Activated CD4-positive, CD25-positive, alpha-beta regulatory T cell treated with anti-CD3 and anti-CD28 coated beads, Interleukin-2, amount 50 U/mL, for 72 hours (primary cell): Measurements from ENCODE around the gene CDH4.

Source experiments
- DNase-seq: peaks from one replicate; pipeline ENCODE4 v3.0.0; 2021

Gene CDH4

GRCh38 chr20:61333484-61334108 is 81.5 kb downstream of the CDH4 start:
- DNase-seq = no peak

GRCh38 chr20:61340157-61340556 is 88.1 kb downstream of the CDH4 start:
- DNase-seq = no peak

GRCh38 chr20:61341605-61342004 is 89.5 kb downstream of the CDH4 start:
- DNase-seq = no peak

- DNase-seq = no peak
Observed at GRCh38 chr20:61343934-61344333, 91.9 kb downstream of the CDH4 start.

DNA sequence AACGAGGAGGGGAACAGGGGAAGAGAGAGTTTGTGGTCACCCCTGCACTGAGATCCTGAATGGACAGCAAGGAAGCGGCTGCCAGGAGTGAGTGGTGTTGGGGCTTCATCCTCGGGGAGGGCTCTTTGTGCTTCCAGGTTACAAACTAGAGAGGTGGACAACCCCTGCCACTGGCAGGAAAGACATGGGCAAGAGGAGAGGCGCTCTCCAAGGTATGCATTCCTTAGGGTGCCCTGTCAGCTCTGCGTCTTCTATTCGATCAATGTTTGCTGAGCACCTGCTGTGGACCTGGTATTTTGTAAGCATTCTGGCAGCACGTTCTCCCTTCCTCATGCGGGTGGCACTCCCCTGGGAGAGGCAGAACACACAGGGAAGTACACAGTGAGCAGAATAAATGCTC is 93.6 kb downstream of the CDH4 start:
- no peak for DNase-seq

- DNase-seq = no peak
Observed at GRCh38 chr20:61346996-61347395, 94.9 kb downstream of the CDH4 start.

DNA sequence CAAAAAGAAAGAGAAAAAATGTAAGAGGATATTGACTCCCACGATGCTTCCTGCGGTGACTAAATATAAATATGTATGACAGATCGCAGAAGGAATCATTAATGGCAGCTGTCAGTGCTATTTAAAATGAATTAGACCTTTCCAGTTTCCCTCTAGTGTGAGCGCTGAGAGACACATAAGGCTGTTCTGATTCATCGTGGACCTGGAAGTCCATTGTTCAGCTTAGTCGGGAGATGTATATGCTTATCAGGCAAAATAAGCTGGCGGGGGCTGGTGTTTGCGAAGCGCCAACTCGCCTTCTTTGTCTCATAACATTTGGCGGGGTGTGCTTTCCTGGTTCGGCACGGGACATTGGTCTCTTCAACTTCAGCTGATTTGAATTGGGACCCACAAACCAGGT is 95.4 kb downstream of the CDH4 start:
- no peak for DNase-seq

- no peak for DNase-seq
Observed at GRCh38 chr20:61349447-61350165, 97.5 kb downstream of the CDH4 start.

GRCh38 chr20:61350500-61351250 is 98.6 kb downstream of the CDH4 start:
- DNase-seq = no peak

DNA sequence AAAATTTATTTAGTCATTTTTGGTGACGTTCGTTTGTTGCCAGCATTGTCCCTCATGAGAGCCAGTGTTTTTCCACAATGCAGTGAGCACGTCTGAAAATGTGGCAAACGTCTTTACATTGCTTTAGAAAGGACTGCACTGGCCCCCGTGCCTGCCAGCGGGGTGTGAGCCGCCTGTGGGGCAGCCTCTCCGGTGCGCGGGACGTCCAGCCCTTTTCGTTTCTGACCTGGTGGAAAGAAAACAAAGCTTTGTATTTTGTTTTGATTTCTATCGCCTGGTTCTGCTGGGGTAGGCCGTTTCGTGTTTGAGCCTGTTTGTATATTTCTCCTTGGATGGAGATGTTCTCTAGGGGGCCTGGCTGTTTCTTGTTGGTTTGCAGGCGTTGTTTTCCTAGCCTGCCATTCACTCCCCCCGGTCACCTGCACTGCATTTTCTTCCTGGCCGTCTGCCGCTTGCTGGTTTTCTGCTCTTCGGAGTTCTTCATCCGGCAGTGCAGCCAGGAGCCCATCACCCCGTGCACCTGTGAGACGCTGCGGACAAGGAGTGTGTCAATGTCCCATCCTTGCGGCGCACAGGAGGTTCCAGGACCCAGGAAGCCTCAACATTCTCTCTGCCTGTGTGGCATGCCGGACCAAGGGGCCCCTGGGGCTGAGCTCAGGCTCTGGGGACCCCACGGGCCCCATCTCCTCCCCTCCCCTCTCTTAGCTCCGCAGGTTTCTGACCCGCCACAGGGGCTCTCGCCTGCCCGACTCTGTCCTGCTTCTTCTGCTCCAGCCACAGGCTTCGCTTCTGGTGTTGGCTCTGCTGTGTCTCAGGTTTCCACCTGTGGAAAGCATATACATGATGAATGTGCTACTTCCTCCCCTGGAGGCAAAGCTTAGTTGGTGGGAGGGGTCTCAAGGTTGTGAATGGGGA is 100.5 kb downstream of the CDH4 start:
- no peak for DNase-seq

GRCh38 chr20:61353261-61354000 is 101.4 kb downstream of the CDH4 start:
- DNase-seq = no peak

- DNase-seq = no peak
Observed at GRCh38 chr20:61354001-61354390, 101.9 kb downstream of the CDH4 start.

- no peak for DNase-seq
Observed at GRCh38 chr20:61354501-61354900, 102.4 kb downstream of the CDH4 start.

GRCh38 chr20:61354901-61355495 is 102.9 kb downstream of the CDH4 start:
- no peak for DNase-seq

- DNase-seq = no peak
Observed at GRCh38 chr20:61355585-61355984, 103.5 kb downstream of the CDH4 start.

DNA sequence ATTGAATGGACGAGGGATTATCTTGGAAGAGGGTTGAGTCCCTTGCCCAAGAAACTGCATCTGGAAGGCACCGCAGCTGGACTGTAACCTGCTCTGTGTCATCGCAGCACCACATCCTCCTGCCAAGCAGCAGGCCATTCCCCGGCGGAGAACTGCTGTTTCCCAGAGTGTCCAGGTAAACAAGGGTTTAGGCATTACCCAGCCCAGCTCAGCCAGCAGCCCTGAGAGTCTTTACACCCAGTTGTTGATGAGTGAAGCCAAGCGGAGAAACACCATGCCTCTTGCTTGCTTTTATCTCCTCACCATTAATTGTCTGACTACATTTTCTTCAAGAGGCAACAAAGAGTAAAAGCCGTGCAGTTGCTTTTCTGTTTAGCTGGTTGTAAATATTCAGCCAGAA is 104.1 kb downstream of the CDH4 start:
- no peak for DNase-seq

DNA sequence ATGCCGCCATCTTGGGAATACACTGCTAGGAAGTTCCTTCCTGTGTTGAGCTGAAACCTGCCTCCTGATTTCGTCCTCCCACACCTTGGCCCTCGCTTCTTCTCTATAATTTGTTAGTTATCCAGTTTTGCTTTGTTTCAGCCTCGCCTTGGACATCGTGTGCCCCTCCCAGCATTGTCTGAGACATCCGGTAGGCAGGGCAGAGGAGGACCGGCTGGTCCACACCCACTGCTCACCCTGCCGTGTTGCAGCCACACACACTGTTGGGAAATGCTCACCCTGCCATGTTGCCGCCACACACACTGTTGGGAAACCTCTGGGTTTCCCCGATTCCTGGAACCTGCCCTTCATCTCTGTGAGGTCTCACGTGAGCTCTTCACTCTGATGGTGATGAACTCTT is 105.1 kb downstream of the CDH4 start:
- no peak for DNase-seq

- DNase-seq = no peak
Observed at GRCh38 chr20:61359254-61359653, 107.2 kb downstream of the CDH4 start.

GRCh38 chr20:61360296-61360695 is 108.2 kb downstream of the CDH4 start:
- DNase-seq = no peak

GRCh38 chr20:61360940-61361339 is 108.9 kb downstream of the CDH4 start:
- no peak for DNase-seq

DNA sequence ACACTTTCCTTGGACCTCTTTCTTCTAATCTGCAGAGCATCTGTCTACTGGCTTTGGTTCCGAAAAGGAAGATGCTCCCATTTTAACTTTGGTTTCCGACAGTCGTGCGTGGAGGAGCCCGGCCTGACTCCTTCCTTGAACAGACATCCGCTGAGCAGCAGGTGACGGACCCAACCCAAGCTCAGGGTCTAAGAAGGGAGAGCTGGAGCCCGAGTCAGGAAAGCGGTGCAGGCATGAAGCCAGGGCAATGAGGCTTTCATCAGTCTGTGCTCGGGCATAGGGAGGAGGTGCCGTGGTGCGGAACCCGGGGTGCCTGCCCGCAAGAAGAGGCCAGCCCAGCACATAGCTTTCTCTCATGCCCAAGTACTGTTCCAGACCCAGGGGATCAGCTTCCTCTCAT is 109.4 kb downstream of the CDH4 start:
- no peak for DNase-seq

DNA sequence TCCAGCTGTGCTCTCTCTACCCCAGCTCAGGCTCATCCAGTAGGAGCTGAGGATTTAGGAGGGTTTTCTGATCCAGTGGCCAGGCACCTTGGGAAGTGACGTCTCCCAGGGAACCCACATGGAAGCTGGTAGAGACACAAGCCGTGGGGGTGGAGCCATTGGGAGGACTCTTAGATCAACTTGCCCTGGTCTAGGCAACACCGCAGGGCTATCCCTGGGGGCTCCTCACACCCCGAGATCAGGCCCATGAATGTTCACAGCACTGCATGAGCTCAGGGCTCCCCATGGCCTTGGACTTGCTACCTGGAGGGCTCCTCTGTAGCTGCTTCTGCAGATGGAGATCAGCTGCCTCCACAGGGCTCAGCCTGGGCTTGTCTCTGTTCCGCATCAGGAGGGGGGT is 112.1 kb downstream of the CDH4 start:
- no peak for DNase-seq
